Lower lobe of right lung (tissue), 2 donors: ENCODE measurements around the gene CRABP2. TPM values are rescaled to one million over a fixed set of nuclear protein-coding genes. Genes with fewer than 3 reads are reported as not detected.

Experiments used
- ATAC-seq, 2 donors: fragments of 200-7000 bp; cut with Tn5 transposase; one replicate each; pipeline ENCODE4 v1.9.1; 2020 to 2022; ENCODE audit warnings: mild to moderate bottlenecking in 2 of 2, moderate library complexity in 2 of 2
- DNase-seq: peaks from one replicate; pipeline ENCODE4 v3.0.0-alpha.2; 2020
- H3K27ac ChIP-seq: fragments of 200-600 bp; one replicate; pipeline ENCODE4 v1.8.0; 2022
- H3K27me3 ChIP-seq: fragments of 200-600 bp; one replicate; pipeline ENCODE4 v1.8.0; 2022; ENCODE audit warnings: low read depth
- H3K36me3 ChIP-seq: fragments of 200-600 bp; one replicate; pipeline ENCODE4 v1.8.0; 2022; ENCODE audit warnings: mild to moderate bottlenecking
- H3K4me1 ChIP-seq: fragments of 200-600 bp; one replicate; pipeline ENCODE4 v1.8.0; 2022
- H3K4me3 ChIP-seq: fragments of 200-600 bp; one replicate; pipeline ENCODE4 v1.8.0; 2022; ENCODE audit warnings: mild to moderate bottlenecking
- H3K9me3 ChIP-seq: fragments of 200-600 bp; one replicate; pipeline ENCODE4 v1.8.0; 2022
- intact Hi-C: fragments of 100-400 bp; cut with DNase I; formaldehyde crosslinking; loops from one replicate; pipeline ENCODE4 v1.11.0; 2022
- total RNA-seq: library from RNA; stranded (reverse); fragmentation: NEBNext Ultra II Directional; extraction: Animal tissue kit (Norgen Biotek cat#: 25700); gene quantifications from one replicate; pipeline ENCODE4 v1.2.1, GENCODE V29; 2021
- TF ChIP-seq, protein P1 (sequence below): fragments of 200-600 bp; IDR thresholded peaks from one replicate; pipeline ENCODE4 v1.8.0; 2022; ENCODE audit warnings: antibody characterized with exemption, mild to moderate bottlenecking
- donor health status: DM: no; HTN: yes; CAD: no; lungs with severe emphysema.

Gene CRABP2
- total RNA-seq, 1 donor from 2014 or later: 2.1 TPM

DNA sequence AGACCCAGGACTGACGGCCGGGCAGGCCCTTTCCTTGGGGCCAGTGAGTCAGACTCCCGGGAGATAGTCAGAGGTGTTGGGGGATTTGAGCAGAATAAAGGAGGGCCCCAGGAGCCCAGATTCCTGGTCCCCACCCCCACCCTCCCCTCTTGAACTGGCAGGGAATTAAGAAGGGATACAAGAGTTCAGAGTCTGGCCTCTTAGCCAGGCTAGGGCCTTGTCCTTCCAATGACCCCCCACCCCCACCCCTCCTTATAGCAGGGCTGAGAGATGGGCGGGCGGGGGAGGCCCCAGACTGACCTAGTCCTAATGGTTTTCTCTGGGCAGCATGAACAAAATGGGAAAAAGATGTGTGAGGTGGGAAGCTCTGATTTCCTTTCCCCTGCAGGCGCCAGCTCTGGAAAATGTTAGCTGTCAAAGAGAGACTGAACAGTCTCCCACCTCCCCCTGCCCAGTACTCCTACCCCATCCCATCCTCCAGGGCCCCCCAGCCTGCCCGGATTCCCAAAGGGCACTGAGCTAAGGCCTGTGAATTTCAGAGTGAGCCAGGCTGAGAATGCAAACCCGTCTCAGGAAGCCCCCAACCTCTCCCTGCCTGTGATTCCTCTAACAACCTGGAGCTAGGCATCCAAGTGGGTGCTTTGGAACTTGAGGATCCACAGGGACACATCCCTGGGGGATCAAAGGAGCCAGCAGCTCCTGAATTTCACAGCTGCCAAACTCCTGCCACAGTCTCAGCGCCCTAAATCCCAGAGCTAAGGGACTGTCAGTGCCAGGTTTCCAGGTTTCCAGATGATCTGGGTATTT lies 5.8 kb upstream of the CRABP2 start:
- TF ChIP-seq, protein P1, sequence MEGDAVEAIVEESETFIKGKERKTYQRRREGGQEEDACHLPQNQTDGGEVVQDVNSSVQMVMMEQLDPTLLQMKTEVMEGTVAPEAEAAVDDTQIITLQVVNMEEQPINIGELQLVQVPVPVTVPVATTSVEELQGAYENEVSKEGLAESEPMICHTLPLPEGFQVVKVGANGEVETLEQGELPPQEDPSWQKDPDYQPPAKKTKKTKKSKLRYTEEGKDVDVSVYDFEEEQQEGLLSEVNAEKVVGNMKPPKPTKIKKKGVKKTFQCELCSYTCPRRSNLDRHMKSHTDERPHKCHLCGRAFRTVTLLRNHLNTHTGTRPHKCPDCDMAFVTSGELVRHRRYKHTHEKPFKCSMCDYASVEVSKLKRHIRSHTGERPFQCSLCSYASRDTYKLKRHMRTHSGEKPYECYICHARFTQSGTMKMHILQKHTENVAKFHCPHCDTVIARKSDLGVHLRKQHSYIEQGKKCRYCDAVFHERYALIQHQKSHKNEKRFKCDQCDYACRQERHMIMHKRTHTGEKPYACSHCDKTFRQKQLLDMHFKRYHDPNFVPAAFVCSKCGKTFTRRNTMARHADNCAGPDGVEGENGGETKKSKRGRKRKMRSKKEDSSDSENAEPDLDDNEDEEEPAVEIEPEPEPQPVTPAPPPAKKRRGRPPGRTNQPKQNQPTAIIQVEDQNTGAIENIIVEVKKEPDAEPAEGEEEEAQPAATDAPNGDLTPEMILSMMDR: no peak
- DNase-seq (no peak), ATAC-seq (no peak)
- no peaks in the 10 kb centered on the region for H3K9me3 ChIP-seq
- H3K4me3 ChIP-seq: no peak overlapping the region
- peaks cover 18% of the 10 kb centered on the region for H3K4me1 ChIP-seq
- intact Hi-C loops: no loop called here
- no peak overlapping the region for H3K27ac ChIP-seq
- H3K36me3 ChIP-seq: no peaks in the 10 kb centered on the region
- peaks cover under 1% of the 10 kb centered on the region for H3K27me3 ChIP-seq

DNA sequence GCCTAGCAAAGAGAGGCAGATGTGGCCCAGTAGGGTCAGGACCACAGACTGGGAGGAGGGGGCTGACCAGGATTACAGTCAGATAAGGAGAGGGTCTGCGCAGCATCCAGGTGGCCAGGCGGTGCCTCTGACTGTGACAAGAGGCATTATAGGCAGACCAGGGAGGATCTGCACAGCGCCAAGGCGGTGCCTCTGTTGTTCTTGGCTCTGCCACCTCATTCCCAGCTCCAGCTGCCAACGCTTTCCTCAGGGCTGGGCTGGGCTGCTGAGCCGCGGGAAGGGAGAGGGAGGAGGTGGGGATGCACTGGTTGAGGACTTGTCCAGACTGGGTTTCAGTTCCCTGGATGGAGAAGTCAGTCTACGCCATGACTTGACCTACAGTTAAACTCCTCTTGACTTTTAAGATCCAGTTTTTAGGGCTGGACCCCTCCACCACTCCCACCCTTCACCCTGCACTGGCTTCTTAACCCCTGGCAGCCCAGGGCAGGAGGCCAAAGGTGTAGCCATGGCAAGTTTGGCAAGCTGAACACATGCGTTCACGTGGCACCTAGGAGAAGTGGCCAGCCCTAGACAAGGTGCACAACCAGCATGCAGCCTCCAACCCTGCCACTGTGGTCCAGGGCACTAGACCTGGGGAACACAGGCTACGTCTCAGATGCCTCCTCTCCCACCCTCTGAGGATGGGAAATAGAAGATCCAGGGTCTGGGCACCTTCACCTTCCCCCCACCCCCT lies 4.5 kb upstream of the CRABP2 start:
- Histone ChIP-seq H3K4me3 (no peak overlapping the region), H3K27me3 (peaks cover 14% of the 10 kb centered on the region), H3K27ac (no peak overlapping the region), H3K9me3 (no peaks in the 10 kb centered on the region), H3K4me1 (peaks cover 31% of the 10 kb centered on the region), H3K36me3 (no peaks in the 10 kb centered on the region)
- TF ChIP-seq, protein P1: no peak
- no peak for DNase-seq
- ATAC-seq: peak; percentile 12 to 36
- intact Hi-C loops: no loop called here

DNA sequence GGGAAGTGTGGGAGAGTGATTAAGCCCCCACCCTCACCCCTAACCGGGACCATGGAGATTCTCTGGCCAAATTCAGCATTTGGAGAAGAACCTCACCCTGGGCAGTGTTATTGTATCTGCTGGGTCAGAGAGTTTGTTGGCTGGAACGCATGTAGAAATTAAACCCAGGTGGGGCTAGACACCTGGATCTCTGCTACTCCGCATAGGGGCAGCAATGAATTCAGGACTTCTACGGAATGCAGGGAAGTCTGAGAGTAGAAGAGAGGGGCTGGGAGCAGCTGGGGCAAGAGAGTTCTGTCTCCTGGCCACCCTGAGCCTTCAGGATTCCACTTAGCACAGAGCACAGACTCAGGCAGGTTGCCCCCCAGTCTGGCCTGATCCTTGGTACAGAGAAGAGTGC lies 3.6 kb upstream of the CRABP2 start:
- no peak overlapping the region for H3K27ac ChIP-seq
- H3K4me1 ChIP-seq: peaks cover 38% of the 10 kb centered on the region
- H3K36me3 ChIP-seq: no peaks in the 10 kb centered on the region
- H3K9me3 ChIP-seq: no peaks in the 10 kb centered on the region
- TF ChIP-seq, protein P1: no peak
- intact Hi-C loops: no loop called here
- no peak overlapping the region for H3K4me3 ChIP-seq
- H3K27me3 ChIP-seq: peaks cover 22% of the 10 kb centered on the region
- no peak for DNase-seq
- ATAC-seq: no peak

DNA sequence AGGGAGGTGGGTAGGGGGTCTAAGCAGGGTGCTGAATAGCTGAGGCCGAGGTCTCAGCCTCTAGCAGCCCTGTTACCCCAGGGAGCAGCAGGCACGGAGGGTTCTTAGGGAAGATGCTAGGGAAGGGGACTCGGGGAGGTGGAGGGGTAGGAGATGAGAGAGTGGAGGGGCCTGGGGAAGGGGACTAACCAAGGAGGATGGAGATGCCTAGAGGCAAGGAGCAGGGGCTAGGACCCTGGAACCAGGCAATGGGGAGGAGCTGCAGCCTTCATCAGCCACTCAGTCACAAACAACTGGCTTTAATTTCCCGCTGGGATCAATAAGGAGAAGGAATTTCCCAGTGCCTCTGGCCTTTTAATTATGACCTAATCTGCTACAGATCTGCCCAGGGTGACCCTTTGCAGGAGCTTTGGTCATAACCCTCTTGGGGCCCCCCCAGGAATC lies 2.9 kb upstream of the CRABP2 start:
- intact Hi-C loops: no loop called here

DNA sequence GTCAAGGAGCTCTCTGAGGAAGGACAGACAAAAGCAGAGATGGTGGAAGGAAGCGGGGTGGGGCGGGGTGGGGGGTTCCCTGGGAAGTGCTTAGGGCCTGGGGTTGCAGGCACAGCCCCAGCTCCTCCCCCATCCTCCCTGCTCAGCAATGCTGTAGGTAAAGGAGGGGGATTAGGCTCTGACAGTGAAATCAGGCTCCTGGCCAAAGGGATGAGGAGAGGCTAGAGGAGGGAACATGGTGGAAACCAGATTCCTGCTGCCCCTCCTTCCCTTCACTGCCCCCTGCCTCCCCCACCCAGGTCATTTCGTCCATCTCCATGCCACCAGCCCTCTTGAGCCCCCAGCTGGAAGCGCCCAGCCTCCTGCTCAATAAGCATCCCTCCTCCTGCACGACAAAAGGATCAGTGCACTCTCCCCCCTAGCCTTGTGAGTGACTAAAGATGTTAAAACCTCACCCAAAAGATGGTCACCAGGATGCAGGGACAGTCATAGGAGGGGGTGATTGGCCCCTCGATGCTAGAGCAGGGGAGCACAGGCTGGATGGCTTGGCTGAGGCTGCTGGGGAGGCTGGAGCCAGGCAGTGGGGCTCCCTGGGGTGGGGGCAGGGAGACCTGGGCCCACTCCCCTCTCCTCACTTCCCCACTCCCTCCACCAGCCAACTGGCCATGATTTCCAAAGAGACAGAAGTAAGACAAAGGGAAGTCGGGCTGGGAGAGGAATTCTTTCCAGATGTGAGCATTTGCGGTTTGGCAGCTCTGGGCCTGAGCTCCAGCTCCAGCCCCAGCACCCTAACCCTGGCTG lies 2.2 kb upstream of the CRABP2 start:
- no peak for DNase-seq
- H3K4me3 ChIP-seq: no peak overlapping the region

More for the DNA sequence above, 2.9 kb upstream of the CRABP2 start:
- Histone ChIP-seq H3K27ac (no peak overlapping the region), H3K27me3 (peaks cover 30% of the 10 kb centered on the region), H3K9me3 (no peaks in the 10 kb centered on the region), H3K36me3 (no peaks in the 10 kb centered on the region), H3K4me3 (no peak overlapping the region), H3K4me1 (peaks cover 38% of the 10 kb centered on the region)
- TF ChIP-seq, protein P1: no peak
- DNase-seq (no peak), ATAC-seq (no peak)

More for the DNA sequence above, 2.2 kb upstream of the CRABP2 start:
- Histone ChIP-seq H3K9me3 (no peaks in the 10 kb centered on the region), H3K4me1 (peaks cover 38% of the 10 kb centered on the region), H3K36me3 (no peaks in the 10 kb centered on the region), H3K27ac (no peak overlapping the region), H3K27me3 (peaks cover 36% of the 10 kb centered on the region)
- TF ChIP-seq, protein P1: no peak
- no peak for ATAC-seq
- intact Hi-C loops: no loop called here
